NCI-H146 (cell line): ENCODE data around the gene BLID.

Experiments
- DNase-seq: peaks from one replicate; lab custom pipeline; 2025; lab: John Stamatoyannopoulos, UW

Gene BLID

GRCh38 chr11:122105044-122105758 is 10.8 kb downstream of the BLID start:
- DNase-seq, result no peak

GRCh38 chr11:122104341-122104740 is 11.7 kb downstream of the BLID start:
- DNase-seq, result no peak

GRCh38 chr11:122103726-122104125 is 12.3 kb downstream of the BLID start:
- DNase-seq, result no peak

- no peak for DNase-seq
Measured at GRCh38 chr11:122103321-122103720, 12.7 kb downstream of the BLID start.

GRCh38 chr11:122102426-122102825 is 13.6 kb downstream of the BLID start:
- DNase-seq, result no peak

GRCh38 chr11:122101625-122102291 is 14.3 kb downstream of the BLID start:
- DNase-seq, result no peak

GRCh38 chr11:122100756-122101080 is 15.3 kb downstream of the BLID start:
- no peak for DNase-seq

- DNase-seq, result no peak
Measured at GRCh38 chr11:122100037-122100755, 15.8 kb downstream of the BLID start.

GRCh38 chr11:122099374-122100036 is 16.5 kb downstream of the BLID start:
- DNase-seq, result no peak

GRCh38 chr11:122098261-122098980 is 17.6 kb downstream of the BLID start:
- DNase-seq, result no peak

- no peak for DNase-seq
Measured at GRCh38 chr11:122097419-122098001, 18.5 kb downstream of the BLID start.

- no peak for DNase-seq
Measured at GRCh38 chr11:122096272-122097112, 19.5 kb downstream of the BLID start.

- DNase-seq, result no peak
Measured at GRCh38 chr11:122095681-122096262, 20.2 kb downstream of the BLID start.

- DNase-seq, result no peak
Measured at GRCh38 chr11:122094836-122095235, 21.2 kb downstream of the BLID start.

GRCh38 chr11:122093731-122094275 is 22.2 kb downstream of the BLID start:
- no peak for DNase-seq

GRCh38 chr11:122091835-122092234 is 24.2 kb downstream of the BLID start:
- DNase-seq, result no peak

- DNase-seq, result no peak
Measured at GRCh38 chr11:122089111-122089510, 26.9 kb downstream of the BLID start.

- DNase-seq, result no peak
Measured at GRCh38 chr11:122085712-122086111, 30.3 kb downstream of the BLID start.

- DNase-seq, result no peak
Measured at GRCh38 chr11:122085264-122085663, 30.8 kb downstream of the BLID start.

- DNase-seq, result no peak
Measured at GRCh38 chr11:122082205-122082604, 33.8 kb downstream of the BLID start.
